HG02852 (cell line): ENCODE data around the gene SNCG.
"Not testable (repeated sequence)": the region's sequence is repeated elsewhere in the genome, so short reads cannot be mapped to it uniquely, and the experiment has no call there.

Experiments
- ATAC-seq: cut with Tn5 transposase; IDR thresholded peaks from one replicate; pipeline ENCODE4 v1.9.1; 2021; ENCODE audit warnings: mild to moderate bottlenecking, moderate library complexity; ENCODE audit not compliant: unreplicated experiment

SNCG gene

DNA sequence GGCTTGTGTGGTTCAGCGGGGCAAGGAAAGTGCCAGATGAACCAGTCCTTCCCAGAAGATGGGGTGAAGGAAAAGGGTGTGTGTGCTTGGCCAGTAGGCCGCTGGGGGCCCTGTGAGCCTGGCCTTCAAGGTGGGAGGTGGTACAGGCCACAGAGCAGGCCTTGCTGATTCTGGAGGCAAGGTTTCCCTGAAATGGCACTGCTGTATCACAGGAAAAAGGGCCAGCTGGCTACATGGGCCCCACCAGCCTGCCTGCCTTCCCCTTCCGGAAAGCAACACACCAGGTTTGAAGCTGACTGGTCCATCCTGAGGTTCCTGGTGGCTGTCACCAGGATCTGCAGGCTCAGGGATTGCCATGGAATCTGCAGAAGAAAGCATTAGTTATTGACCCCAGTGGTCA is 13.5 kb upstream of the SNCG start:
- no peak for ATAC-seq

DNA sequence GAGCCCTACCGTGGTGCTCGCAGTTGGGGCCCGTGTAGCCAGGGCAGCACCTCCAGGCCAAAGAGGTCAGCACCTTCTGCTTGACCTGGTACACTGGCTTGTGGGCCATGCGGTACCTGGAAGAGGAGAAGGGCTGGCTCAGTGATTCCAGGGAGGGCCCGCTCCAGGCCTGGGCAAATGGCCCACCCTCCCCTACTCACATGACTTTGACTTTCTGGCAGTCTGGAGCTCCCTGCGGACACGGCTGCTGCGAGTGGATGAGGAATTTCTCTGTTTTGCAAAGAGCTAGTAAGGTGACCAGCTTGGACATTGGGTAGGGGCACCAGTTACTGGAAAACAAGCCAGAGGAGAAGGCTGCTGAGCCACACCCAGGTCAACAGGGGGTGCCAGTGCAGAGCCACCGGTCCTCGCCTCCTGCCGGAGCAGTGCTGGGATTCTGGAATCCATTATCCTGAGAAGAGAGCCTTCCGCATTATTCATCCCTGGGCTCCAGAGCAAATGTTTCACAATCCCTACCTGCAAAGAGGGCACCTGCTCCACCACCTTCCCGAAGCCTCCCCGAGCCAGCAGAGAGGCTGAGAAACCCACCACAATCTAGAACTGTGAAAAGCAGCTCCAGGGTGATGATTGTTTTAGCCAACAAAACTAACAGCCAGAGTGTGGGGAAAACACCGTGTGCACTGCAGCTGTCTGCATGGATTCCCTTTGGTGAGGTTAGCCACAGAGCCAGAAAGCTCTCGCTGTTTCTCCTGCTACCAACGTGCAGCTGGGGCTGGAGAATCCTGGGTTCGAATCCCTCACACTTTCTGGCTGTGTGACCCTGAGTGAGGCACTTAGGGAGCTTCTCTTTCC is 12.8 kb upstream of the SNCG start:
- ATAC-seq = no peak

DNA sequence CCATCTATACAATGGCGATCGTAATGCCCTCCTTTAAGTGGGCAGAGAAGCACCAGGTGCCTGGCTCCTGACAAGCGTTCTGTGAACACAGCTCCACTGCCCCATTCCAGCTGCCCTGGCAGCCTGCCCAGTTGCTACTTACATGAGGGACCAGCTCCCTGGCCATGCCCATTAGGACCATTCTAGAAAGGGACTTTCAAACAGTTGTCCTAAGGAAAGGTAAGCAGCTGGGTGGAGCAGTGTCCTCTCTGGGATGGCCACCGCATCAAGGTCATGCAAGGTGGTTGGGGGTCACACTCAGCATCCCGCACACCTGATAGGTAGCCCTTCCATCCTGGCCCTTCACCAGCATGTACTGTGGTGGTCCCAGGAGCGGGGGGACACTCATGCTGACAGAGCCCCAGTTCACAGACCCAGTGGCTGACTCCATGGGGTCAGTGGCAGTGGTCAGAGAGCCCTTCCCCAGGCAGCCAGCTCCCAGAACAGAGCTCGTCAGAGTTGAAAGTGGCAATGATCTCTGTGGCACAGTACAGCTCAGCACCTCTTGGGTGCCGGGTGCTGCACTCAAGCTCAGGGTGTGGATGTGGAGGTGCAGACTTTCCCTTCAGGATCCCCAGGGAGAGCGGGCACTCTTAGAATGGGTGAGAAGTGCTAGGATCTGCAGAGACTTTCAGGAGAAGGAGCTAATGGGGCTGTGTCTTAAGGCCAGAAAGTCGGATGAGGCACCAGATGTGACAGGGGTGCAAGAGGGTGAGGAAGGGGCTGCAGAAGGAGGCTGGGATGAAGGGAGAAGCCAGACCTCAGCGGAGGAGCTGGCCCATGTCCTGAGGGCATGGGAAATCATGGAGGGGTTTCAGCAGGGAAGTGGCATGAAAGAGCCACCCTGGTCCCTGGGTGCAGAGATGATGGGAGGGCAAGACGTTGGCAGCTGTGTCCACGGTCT is 11.9 kb upstream of the SNCG start:
- ATAC-seq = no peak

DNA sequence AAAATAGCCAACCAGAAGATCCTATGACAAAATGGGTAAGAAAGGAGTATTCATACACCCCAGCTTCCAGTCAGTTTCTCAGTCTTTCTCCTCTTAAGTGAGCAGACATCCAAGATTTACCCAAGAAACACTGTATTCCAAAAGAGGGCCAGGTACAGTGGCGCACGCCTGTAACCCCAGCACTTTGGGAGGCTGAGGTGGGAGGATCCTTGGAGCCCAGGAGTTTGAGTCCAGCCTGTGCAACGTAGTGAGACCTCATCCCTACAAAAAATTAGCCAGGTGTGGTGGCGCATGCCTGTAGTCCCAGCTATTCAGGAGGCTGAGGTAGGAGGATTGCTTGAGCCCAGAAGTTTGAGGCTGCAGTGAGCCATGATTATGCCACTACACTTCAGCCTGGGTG is 10.6 kb upstream of the SNCG start:
- ATAC-seq = not testable (repeated sequence)

DNA sequence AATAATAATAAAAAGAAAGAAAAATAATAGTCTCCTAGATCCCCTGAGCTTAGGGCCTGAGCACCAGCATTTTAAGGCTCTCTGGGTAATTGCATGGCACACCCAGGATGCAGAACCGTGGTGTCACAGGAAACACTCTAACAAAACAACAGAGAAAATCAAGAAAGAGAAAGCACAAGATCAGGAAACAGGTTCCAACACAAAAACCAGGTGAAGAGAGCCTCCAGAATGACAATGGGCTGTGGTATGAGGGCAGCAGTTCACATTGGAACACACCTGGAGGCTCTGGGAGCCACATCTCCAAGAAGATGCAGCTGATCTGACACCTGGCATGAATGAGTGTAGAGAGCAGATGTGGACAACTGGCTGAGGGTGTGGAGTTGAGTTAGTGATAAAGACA is 8.1 kb upstream of the SNCG start:
- ATAC-seq = no peak

DNA sequence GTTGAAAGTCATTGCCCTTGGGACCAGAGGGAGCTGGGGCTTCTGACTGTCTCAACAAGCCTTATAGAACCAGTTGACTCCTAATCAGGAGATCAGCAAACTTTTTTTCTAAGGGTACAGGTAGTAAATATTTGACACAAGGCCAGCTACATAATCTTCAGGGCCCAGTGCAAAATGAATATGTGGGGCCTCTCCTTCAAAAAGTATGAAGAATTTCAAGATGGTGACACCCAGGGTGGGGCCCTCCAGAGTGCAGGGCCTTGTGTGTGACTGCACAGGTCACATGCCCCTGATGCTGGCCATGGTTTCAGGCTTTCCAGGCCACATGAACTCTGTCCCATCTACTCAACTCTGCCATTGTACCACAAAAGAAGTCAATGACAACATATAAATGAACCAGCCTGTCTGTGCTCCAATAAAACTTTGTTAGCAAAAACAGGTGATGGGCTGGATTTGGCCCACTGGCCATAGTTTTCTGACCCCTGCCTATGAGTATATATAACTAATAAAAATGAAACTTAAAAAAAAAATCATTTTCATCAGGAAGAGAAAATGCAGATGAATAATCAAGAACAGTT is 7.1 kb upstream of the SNCG start:
- no peak for ATAC-seq

DNA sequence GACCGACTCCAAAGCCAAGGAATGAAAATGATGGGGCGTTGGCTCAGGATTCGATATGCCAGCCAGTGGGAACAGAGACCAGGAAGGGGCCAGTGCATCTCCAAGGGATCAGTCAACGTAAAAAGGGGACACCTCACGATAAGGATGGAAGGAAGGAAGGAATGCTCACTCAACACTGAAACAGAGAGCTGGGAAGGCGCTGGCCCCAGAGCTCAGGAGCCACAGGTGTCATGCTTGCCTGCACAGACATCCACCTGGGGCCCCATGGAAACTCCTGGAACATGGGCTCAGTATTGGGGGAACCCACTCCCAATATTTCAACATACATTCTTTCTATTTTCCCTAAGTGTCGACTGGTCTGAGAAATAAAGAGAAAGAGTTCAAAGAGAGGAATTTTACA is 6.3 kb upstream of the SNCG start:
- ATAC-seq = no peak

DNA sequence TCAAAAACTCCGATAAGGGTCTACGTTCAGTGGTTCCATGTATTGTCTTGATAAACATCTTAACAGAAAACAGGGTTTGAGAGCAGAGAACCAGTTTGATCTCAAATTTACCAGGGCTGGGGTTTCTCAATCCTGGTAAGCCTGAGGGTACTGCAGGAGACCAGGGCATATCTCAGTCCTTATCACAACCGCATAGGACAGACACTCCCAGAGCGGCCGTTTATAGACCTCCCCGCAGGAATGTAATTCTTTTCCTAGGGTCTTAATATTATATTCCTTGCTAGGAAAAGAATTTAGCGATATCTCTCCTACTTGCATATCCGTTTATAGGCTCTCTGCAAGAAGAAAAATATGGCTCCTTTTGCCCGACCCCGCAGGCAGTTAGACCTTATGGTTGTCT is 5.7 kb upstream of the SNCG start:
- ATAC-seq = not testable (repeated sequence)

DNA sequence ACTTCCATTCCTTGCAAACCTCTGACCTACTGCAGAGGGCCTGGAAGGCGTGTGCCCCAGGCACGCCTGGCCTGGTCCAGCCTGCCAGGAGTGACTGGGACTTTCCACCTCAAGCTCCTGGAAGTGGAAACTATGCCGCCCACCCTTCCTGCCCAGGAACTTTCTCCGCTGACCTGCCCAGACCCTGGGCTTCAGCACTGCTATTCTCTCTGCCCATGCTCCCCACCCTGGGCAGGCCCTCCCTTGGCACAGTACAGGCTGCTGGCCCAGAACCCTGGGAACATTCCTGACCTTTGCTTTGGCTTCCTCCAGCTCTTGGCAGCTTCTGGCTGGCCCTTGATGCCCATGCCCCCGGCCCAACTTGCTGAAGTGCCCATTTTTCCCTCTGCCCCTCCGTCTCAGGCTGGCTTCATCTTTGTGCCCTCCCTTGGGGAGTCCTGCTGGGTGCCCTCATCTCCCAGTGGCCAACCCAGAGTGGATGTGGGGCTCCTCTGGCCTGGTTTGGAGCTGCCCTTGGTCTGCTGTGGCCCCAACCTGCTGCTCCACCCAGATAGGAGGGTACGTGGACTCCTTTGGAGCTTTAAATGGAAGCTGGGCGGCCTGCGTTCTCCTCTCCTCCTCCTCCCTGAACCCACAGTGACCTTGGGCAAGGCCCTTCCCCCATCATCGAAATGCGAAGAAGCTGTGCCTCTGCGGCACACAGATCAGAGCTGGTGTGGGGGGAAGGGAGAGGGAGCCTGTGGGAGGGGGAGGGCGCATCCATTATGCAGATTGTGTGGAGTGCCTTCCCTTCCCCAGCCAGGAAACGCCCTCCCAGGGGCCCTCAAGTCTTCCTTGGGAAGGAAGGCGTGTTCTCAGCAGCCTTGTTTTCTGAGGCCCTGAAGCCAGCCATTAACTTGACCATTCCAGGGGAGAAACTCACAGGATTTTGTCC is 4.4 kb upstream of the SNCG start:
- no peak for ATAC-seq

DNA sequence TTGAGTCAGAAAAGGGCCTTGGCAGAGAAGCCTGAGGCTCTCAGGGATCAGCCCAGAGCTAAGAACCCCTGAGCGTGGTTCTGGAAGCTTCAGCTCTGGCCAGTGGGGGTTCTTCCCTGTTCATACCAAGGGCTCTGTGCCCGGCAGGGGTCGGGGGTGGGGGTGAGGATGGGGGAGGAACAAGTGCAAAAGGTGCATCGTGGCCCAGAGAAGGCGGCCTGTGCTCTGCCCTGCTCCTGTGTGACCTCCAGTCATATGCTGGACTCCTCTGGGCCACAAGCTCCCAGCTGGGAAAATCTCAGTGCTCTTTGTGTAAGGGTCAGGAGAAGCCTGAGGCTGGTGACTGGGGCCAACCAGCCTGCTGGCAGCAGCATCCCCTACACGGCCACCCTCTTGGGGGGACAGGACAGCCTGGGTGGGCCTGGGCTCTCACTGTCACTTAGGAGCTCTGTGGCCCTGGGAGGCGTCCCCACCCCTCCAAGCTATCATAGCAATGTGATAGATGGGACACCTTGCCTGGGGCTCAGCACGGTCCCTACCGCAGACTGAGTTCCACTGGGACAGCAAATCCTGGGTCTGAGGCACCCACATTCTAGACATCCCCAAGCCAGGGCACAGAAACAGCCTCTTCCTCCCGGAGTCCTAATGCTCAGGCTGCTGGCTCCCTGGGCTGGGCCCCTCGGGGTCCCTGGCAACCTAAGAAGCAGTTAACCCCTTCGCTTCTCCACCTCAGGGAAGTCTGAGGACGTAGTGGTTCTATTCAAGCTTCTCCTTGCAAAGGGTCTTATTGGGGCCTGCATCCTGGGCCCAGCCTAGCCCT is 3.5 kb upstream of the SNCG start:
- no peak for ATAC-seq

DNA sequence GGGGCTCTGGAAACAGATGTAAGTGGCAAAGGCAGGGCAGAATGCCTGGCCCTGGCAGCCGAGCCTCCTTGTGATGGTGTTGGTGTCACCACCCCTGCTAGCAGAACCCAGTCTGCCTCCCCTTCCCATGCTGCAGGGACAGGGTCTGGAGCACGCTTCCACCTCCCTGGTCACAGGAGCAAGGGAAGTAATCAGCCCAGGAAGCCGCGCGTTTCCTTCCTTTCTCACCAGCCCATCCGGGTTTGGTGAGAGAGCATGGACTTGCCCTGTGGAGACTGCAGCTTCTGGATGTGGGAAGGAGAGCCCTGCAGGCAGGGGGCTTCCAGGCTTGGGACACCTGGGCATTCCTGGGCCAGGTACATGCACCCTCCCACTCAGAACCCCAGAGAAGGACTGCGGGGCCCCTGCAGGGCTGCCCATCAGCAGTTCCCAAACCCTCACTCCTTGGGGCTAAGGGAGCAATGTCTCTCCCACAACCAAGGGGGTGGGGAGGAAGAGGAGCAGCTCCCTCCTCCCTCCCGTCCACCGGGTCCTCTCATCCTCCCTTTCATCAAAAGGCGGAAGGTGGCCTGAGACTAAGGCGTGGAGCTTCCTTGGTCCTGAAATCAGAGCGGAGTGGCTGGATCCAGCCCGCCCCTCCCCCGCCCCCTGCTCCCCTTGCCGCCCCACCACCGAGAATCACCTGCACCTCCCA is 2.8 kb upstream of the SNCG start:
- ATAC-seq = no peak

DNA sequence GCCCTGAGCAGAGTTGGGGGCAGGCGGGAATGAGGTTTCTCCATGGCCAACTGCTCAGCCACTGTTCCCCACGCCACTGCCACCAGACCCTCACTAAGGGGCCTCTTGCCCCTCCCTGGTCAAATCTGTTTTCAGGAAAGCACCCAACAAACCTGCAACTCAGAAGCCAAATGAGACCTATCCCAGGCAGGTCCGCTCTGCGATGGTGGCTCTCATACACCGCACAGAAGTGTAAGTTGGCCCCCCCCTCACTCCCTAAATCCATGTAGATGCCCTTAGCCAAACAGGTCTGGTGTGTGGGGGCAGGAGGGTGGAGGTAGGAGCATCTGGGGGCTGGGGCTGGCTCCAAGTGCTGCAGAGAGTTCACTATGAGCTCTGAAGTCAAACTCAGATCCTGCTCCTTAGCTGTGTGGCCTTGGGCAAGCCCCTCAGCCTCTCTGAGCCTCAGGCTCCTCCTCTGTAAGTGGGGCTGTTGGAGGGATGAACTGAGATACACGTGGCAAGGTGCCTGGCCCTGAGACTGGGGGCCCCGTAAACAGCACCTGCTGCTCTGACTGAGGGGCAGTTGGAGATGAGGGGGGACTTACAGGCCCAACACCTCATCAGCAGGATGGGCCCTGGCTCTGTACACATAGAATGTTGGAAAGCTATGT is 2.1 kb upstream of the SNCG start:
- no peak for ATAC-seq

DNA sequence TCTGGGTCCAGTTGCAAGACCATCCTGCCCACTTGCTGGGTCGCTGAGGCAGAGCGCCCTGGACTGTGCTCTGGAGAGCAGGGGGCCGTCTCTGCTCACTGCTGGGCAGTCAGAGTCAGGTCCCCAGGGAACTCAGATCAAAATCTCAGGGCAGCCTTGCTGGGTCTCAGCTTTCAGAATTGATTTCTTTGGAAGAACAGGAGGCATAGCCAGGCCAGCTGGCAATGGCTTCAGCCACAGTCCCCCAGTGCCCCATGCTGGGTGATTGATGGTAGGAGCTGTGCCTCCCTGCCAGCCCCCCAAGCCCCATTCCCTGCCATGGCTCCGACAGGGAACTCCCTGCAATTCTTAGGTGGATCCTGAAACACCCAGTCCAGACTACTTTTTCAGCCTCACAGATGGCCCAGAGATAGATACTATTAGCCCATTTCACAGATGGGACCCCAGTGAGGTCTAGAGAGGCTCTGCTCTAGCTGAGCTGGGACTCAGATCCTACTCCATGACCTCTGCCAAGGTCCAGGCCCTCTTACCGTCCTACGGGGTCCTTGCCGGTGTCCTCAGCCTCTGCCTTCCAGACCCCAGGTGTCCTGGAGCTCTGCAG is 1.5 kb upstream of the SNCG start:
- ATAC-seq = no peak

DNA sequence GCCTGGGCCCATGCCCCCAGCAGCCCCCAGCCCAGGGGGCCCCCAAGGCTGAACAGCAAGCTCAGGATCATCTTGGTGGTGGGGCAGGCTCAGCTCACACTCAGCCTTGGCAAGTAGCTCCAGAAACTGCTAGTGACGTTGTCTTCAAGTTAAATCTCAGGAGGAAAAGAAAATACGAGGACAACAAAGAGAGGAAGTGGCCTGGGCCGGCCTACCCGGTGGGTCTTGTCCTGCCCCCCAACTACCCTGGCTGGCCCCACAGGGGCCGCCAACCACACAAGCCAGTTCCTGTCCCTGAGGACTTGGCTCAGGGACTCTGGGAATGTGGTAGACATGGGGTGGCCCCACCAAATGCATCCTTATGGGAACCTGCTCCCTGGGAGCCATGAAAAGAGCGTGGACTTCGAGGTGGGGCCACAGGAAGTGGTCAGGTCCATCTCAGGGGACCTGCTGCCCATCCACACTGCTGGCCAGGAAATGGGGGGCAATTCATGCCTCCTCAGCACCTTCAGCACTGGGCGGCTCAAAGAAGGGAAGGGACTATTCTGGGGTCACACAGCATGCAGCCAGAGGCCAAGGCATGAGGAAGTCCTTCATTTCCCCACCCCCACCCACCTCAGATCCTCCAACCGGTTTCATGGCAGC is 806 bp upstream of the SNCG start, which contains the start of gene MMRN2:
Gene MMRN2 (minus strand): TSS at position 145 of the 645 bp plus-strand sequence. CDS start 74 bp downstream, at position 71.
- no peak for ATAC-seq

DNA sequence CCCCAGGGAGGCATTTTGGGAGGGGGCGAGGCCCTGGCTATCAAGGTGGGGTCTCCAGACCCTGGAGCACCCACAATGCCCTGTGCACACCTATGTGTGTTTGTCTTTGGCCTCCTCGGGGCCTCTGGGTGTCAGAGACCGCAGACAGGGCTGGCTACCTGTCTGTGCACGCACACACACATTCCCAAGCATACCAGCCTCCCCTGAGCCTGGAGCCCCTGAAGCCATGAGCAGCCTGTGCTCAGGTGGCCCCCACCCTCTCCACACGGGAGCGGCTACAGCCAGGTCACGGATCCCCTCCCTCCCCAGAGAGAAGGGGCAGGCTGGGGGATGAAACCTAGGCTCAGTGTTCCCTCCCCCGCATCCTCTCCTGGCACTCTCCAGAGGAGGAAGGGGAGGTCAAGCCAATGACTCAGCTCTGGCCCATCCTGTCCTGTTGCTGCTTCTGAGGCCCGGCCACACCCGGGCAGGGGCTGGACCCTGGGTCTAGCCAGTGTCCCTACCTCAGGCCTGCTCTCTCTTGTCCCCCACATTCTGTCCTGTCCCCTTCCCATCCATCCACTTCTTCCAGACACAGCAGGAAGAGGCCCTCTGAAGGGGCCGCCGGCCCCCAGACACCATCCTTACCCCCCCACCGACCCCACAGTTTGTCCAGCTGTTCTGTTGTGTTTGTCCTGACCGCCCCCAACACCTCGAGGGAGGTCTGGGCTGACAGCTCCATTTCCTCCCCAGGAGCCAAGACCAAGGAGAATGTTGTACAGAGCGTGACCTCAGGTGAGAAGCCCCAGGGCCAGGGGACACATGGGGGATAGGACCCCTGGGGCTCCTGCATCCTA is 720 bp downstream of the SNCG start:
- ATAC-seq = no peak

DNA sequence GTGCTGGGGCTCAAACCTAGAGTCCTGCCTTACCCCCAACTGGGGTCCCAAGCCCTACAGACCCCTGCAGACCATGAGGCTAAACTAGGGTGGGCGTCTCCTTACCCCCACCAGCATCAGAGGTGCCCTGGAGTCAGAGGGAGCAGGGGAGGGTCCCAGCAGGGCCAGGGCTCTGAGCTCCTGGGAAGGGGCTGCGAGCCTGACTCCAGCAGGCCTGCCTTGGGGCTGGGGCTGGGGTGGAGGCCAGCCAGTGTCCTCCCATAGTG is 1.3 kb downstream of the SNCG start:
- ATAC-seq = no peak
